CD4-positive, alpha-beta T cell (primary cell): Measurements from ENCODE around the gene GDA. TPM values are rescaled to one million over a fixed set of nuclear protein-coding genes. Genes with fewer than 3 reads are reported as not detected.
"Not testable (repeated sequence)": the region's sequence is repeated elsewhere in the genome, so short reads cannot be mapped to it uniquely, and the experiment has no call there.

ENCODE experiments used
- ATAC-seq: fragments of 200-7000 bp; cut with Tn5 transposase; one replicate; pipeline ENCODE4 v1.10.0; 2022; ENCODE audit warnings: mild to moderate bottlenecking; ENCODE audit not compliant: poor library complexity
- CTCF ChIA-PET: fragments of 350-600 bp; sonication (Branson Sonifier 250); formaldehyde crosslinking; loops from one replicate; lab custom pipeline; 2021; ENCODE audit warnings: antibody characterized with exemption, inconsistent platforms; lab: Charles Lee
- POLR2A ChIA-PET: fragments of 350-600 bp; sonication (Branson Sonifier 250); formaldehyde crosslinking; loops from one replicate; lab custom pipeline; 2021; ENCODE audit warnings: antibody characterized with exemption, inconsistent platforms; lab: Charles Lee
- DNase-seq, 14 experiments: peaks; one replicate each; pipeline ENCODE4 v3.0.0-alpha.2; 2013 to 2020; ENCODE audit warnings: mixed read lengths in 2 of 14
- H3K27ac ChIP-seq, 2 donors: one replicate each; pipeline versions ENCODE4 v1.5.1 to v1.7.0; 2013; ENCODE audit warnings: low read length in 2 of 2, low read depth in 1 of 2, mild to moderate bottlenecking in 1 of 2
- H3K27me3 ChIP-seq, 2 experiments: 1 replicate in 1 of 2; 2 replicates in 1 of 2; pipeline versions ENCODE4 v1.6.1 to v1.7.0; 2013; ENCODE audit warnings: low read length in 2 of 2, control low read depth in 1 of 2, mild to moderate bottlenecking in 1 of 2, moderate library complexity in 1 of 2; ENCODE audit not compliant: insufficient read depth in 2 of 2, control insufficient read depth in 1 of 2
- H3K36me3 ChIP-seq: one replicate; pipeline ENCODE4 v1.6.1; 2013; ENCODE audit warnings: low read length, control low read depth; ENCODE audit not compliant: insufficient read depth
- H3K4me1 ChIP-seq: one replicate; pipeline ENCODE4 v1.6.1; 2013; ENCODE audit warnings: low read length, control low read depth; ENCODE audit not compliant: insufficient read depth
- H3K4me3 ChIP-seq: one replicate; pipeline ENCODE4 v1.5.1; 2013; ENCODE audit warnings: mild to moderate bottlenecking, low read length, moderate library complexity
- H3K9me3 ChIP-seq, 2 experiments: 1 replicate in 1 of 2; 2 replicates in 1 of 2; pipeline versions ENCODE4 v1.6.1 to v1.7.0; 2013; ENCODE audit warnings: low read length in 2 of 2, mild to moderate bottlenecking in 2 of 2, control low read depth in 1 of 2, moderate library complexity in 1 of 2; ENCODE audit not compliant: control insufficient read depth in 1 of 2, insufficient read depth in 1 of 2
- H3K27ac Mint-ChIP-seq: one replicate; pipeline ENCODE4 v1.8.0; 2020; ENCODE audit warnings: mixed read lengths
- H3K27me3 Mint-ChIP-seq: one replicate; pipeline ENCODE4 v1.8.0; 2021; ENCODE audit warnings: mixed read lengths
- H3K36me3 Mint-ChIP-seq: one replicate; pipeline ENCODE4 v1.8.0; 2021; ENCODE audit warnings: low read depth, mixed read lengths
- H3K4me1 Mint-ChIP-seq: one replicate; pipeline ENCODE4 v1.8.0; 2021; ENCODE audit warnings: low read depth, mixed read lengths
- H3K4me3 Mint-ChIP-seq: one replicate; pipeline ENCODE4 v1.8.0; 2020; ENCODE audit warnings: mild to moderate bottlenecking, mixed read lengths
- H3K9me3 Mint-ChIP-seq: one replicate; pipeline ENCODE4 v1.8.0; 2020; ENCODE audit warnings: mixed read lengths
- intact Hi-C, 2 experiments: fragments of 100-400 bp; cut with DNase I in 1 of 2; cut with micrococcal nuclease in 1 of 2; formaldehyde crosslinking; loops; one replicate each; pipeline versions ENCODE4 v1.15.1 to v1.9.0; 2023 to 2025; cut with DNase I, micrococcal nuclease
- total RNA-seq, 174 experiments: library from RNA in 2 of 174; stranded (reverse) in 2 of 174; gene quantifications; one replicate each; pipeline ENCODE4 v1.2.3 and lab custom pipeline; 2021 to 2026
- TF ChIP-seq, protein P1 (sequence below): fragments of 200-600 bp; IDR thresholded peaks from one replicate; pipeline ENCODE4 v1.8.0; 2022; ENCODE audit warnings: antibody characterized with exemption, mild to moderate bottlenecking

Gene GDA
- total RNA-seq, 2 experiments from 2014 or later: not detected

DNA sequence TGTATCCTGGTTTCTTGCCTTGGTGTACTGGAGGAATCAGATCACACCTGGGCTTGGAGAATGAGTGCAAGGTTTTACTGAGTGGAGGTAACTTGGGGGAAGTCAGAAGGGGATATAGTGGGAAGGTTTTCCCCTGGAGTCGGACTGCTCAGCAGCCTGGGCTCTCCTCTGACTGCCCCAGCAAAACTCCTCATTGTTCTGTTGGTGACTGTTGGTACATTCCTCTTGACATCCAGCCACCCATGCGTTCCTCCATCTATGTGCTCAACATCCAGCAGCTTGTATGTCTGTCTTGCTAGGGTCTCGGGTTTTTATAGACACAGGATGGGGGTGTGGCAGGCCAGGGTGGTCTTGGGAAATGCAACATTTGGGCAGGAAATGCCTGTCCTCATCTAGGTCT, 119.7 kb downstream of the GDA start:
- Mint-ChIP-seq H3K9me3 (no peaks in the 10 kb centered on the region), H3K4me3 (no peak overlapping the region), H3K27me3 (no peaks in the 10 kb centered on the region), H3K4me1 (no peaks in the 10 kb centered on the region), H3K36me3 (no peaks in the 10 kb centered on the region), H3K27ac (no peak overlapping the region)
- Histone ChIP-seq H3K4me1 (no peaks in the 10 kb centered on the region), H3K4me3 (no peak overlapping the region), H3K27me3 (no peaks in the 10 kb centered on the region), H3K27ac (no peak overlapping the region), H3K9me3 (no peaks in the 10 kb centered on the region), H3K36me3 (no peaks in the 10 kb centered on the region)
- ChIA-PET POLR2A (no interaction called here), CTCF (no interaction called here)
- ATAC-seq: no peak
- intact Hi-C loops: no loop called here
- no peak for DNase-seq
- TF ChIP-seq, protein P1, sequence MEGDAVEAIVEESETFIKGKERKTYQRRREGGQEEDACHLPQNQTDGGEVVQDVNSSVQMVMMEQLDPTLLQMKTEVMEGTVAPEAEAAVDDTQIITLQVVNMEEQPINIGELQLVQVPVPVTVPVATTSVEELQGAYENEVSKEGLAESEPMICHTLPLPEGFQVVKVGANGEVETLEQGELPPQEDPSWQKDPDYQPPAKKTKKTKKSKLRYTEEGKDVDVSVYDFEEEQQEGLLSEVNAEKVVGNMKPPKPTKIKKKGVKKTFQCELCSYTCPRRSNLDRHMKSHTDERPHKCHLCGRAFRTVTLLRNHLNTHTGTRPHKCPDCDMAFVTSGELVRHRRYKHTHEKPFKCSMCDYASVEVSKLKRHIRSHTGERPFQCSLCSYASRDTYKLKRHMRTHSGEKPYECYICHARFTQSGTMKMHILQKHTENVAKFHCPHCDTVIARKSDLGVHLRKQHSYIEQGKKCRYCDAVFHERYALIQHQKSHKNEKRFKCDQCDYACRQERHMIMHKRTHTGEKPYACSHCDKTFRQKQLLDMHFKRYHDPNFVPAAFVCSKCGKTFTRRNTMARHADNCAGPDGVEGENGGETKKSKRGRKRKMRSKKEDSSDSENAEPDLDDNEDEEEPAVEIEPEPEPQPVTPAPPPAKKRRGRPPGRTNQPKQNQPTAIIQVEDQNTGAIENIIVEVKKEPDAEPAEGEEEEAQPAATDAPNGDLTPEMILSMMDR: no peak

- H3K27ac ChIP-seq, H3K27me3 ChIP-seq, CTCF ChIA-PET, H3K4me1 Mint-ChIP-seq, ATAC-seq, H3K27ac Mint-ChIP-seq, H3K36me3 Mint-ChIP-seq, H3K9me3 Mint-ChIP-seq, H3K4me1 ChIP-seq, H3K4me3 ChIP-seq, H3K4me3 Mint-ChIP-seq, H3K9me3 ChIP-seq, DNase-seq, POLR2A ChIA-PET, H3K27me3 Mint-ChIP-seq, H3K36me3 ChIP-seq: not testable (repeated sequence)
- intact Hi-C loops: loop anchor here (5.0 to 10.0 kb wide), 4 partner anchors 554 to 988 kb away; no protein-coding TSS in a partner anchor
These were observed 121.1 kb downstream of the GDA start for GRCh38 chr9:72270359-72270758.

GRCh38 chr9:72271613-72272478, 122.6 kb downstream of the GDA start:
- no peaks in the 10 kb centered on the region for H3K9me3 Mint-ChIP-seq
- H3K27me3 Mint-ChIP-seq: no peaks in the 10 kb centered on the region
- CTCF ChIA-PET: interaction anchor here (0.9 to 2.1 kb wide), 7 partner anchors 9 to 503 kb away, joined by 3 to 9 read pairs (median 4); no protein-coding TSS in a partner anchor
- POLR2A ChIA-PET: no interaction called here
- intact Hi-C loops: loop anchor here (1.0 to 10.0 kb wide), 8 partner anchors 233 to 990 kb away; no protein-coding TSS in a partner anchor
- H3K27ac Mint-ChIP-seq: no peak overlapping the region
- peak in 12 of 14 experiments; percentile 7 to 71 (median 27) for DNase-seq
- Histone ChIP-seq H3K27me3 (no peaks in the 10 kb centered on the region), H3K4me1 (no peaks in the 10 kb centered on the region), H3K27ac (no peak overlapping the region), H3K9me3 (no peaks in the 10 kb centered on the region), H3K4me3 (no peak overlapping the region), H3K36me3 (no peaks in the 10 kb centered on the region)
- no peak for ATAC-seq
- H3K36me3 Mint-ChIP-seq: no peaks in the 10 kb centered on the region
- H3K4me1 Mint-ChIP-seq: no peaks in the 10 kb centered on the region
- no peak overlapping the region for H3K4me3 Mint-ChIP-seq
- TF ChIP-seq, protein P1: peak; percentile 88
